Measurements from ENCODE around the gene SRPX.

GRCh38 chrX:38126179-38126578 is 94.5 kb downstream of the SRPX start:
- TF ChIP-seq RXRA (CRISPR knock-in tag; IDR thresholded peaks at IDR 0.05) (no peak), FOXK2 (IDR thresholded peaks at IDR 0.05) (no peak), ZKSCAN1 (IDR thresholded peaks at IDR 0.05; ENCODE audit: low read length) (no peak), EP300 (IDR thresholded peaks at IDR 0.05; ENCODE audit: low read depth in 2 of 2, low read length in 2 of 2) (no peak), EP300 (CRISPR knock-in tag; IDR thresholded peaks at IDR 0.05; ENCODE audit: borderline replicate concordance) (no peak), ZNF543 (CRISPR knock-in tag; IDR thresholded peaks at IDR 0.05) (no peak), E2F1 (CRISPR knock-in tag; IDR thresholded peaks at IDR 0.05) (no peak), ZNF414 (CRISPR knock-in tag; IDR thresholded peaks at IDR 0.05) (no peak)
